Activated naive CD4-positive, alpha-beta T cell treated with anti-CD3 and anti-CD28 coated beads, Interleukin-2, amount 10 ng/mL, durations not matched to agents 7 days and 5 days (primary cell): ENCODE results near the gene TTC23L.

Source experiments
- CTCF ChIA-PET: fragments of 350-600 bp; sonication (Branson Sonifier 250); formaldehyde crosslinking; loops from one replicate; lab custom pipeline; 2021; ENCODE audit warnings: antibody characterized with exemption; lab: Charles Lee
- DNase-seq: peaks from one replicate; pipeline ENCODE4 v3.0.0-alpha.2; 2020
- H3K27ac Mint-ChIP-seq: one replicate; pipeline ENCODE4 v1.8.0; 2021; ENCODE audit warnings: mild to moderate bottlenecking, moderate library complexity, mixed read lengths
- H3K27me3 Mint-ChIP-seq: one replicate; pipeline ENCODE4 v1.8.0; 2021; ENCODE audit warnings: mild to moderate bottlenecking, mixed read lengths
- H3K36me3 Mint-ChIP-seq: one replicate; pipeline ENCODE4 v1.8.0; 2021; ENCODE audit warnings: mixed read lengths
- H3K4me1 Mint-ChIP-seq: one replicate; pipeline ENCODE4 v1.8.0; 2021; ENCODE audit warnings: mixed read lengths
- H3K4me3 Mint-ChIP-seq: one replicate; pipeline ENCODE4 v1.8.0; 2021; ENCODE audit warnings: mild to moderate bottlenecking, moderate library complexity, mixed read lengths
- H3K9me3 Mint-ChIP-seq: one replicate; pipeline ENCODE4 v1.8.0; 2021; ENCODE audit warnings: mixed read lengths

Gene TTC23L

DNA sequence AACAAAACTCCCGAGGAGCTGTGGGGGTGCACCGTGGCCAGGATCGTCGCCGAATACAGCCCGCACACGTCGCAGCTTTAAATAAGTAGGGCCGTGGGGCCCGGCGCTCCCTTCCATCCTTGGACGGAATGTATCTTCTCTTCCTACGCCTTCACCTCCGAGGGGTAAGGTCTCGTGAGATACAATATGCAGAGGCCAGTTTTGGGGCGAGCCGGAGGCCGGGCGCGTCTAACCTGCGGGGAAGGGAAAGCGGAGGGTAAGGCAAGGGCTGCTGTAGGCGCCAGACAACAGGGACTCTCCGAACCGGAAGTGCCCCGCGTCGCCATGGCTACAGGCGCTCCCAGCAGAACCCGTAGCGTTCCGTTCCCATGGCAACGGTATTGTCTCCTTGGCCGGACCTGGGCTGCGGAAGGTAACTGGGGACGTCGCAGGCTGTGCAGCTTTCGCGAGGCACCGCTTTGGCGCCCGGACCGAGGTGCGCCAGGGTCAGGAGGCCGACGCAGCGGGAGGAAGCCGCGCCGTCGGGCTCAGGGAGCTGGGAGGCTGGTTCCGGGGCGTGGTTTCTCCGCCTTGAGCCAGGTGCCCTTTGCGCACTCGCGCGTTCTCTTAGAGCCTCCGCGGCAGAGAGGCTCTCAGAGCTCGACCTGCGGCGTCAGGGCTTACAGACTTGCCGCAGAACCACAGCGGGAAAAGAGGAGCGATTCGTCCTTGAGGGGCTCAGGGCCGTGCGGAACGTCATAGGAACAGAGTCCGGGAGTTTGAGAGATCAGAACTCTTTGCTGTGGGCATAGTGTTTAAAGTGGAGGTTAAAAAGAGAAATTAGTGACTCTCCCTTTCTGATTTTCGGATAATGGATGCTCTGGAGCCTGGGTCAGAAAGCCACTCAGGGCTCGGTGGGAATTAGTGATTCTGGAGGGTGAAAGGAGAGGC is at the start of gene TTC23L:
TSS of gene TTC23L (plus strand) at position 380 of the 930 bp plus-strand sequence. CDS start 1,508 bp downstream, outside the sequence.
- CTCF ChIA-PET, result interaction anchor here (0.5 to 1.8 kb wide), 2 partner anchors 11 to 316 kb away, joined by 3 to 5 read pairs; no protein-coding TSS in a partner anchor
- Mint-ChIP-seq H3K4me3 (peak within 1 kb of the TSS; percentile 89), H3K4me1 (peaks cover 17% of the 10 kb centered on the region), H3K27ac (peak within 1 kb of the TSS; percentile 53), H3K9me3 (no peaks in the 10 kb centered on the region), H3K36me3 (no peaks in the 10 kb centered on the region), H3K27me3 (peaks cover 17% of the 10 kb centered on the region)
- peak; percentile 94 for DNase-seq

GRCh38 chr5:34789639-34790038 is 49.3 kb upstream of the TTC23L start:
- Mint-ChIP-seq H3K36me3 (no peaks in the 10 kb centered on the region), H3K9me3 (no peaks in the 10 kb centered on the region), H3K4me3 (no peak overlapping the region), H3K27ac (no peak overlapping the region), H3K4me1 (no peaks in the 10 kb centered on the region), H3K27me3 (peaks cover 4% of the 10 kb centered on the region)
- CTCF ChIA-PET, result no interaction called here
- no peak for DNase-seq

DNA sequence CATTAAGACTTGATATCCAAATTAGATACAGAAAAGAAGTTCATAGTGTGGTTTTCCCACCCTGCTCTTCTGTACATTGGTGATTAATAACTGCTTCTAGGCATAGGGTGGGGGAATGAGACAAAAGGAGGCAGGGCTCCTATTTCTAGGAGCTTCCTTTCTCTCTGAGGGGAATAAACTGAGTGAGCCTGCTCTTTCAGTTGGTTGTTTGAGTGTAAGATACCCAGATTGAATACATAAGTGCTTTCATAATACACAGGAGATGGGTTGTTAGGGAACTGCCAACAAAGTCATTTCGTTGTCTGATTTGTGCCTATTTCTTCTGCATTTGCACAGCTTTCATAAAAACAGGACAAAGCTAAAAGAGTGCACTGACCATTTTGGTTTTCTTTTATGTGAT is 48.9 kb upstream of the TTC23L start:
- Mint-ChIP-seq H3K9me3 (no peaks in the 10 kb centered on the region), H3K4me1 (no peaks in the 10 kb centered on the region), H3K36me3 (no peaks in the 10 kb centered on the region), H3K4me3 (no peak overlapping the region), H3K27me3 (peaks cover 4% of the 10 kb centered on the region), H3K27ac (no peak overlapping the region)
- no peak for DNase-seq
- CTCF ChIA-PET, result no interaction called here

DNA sequence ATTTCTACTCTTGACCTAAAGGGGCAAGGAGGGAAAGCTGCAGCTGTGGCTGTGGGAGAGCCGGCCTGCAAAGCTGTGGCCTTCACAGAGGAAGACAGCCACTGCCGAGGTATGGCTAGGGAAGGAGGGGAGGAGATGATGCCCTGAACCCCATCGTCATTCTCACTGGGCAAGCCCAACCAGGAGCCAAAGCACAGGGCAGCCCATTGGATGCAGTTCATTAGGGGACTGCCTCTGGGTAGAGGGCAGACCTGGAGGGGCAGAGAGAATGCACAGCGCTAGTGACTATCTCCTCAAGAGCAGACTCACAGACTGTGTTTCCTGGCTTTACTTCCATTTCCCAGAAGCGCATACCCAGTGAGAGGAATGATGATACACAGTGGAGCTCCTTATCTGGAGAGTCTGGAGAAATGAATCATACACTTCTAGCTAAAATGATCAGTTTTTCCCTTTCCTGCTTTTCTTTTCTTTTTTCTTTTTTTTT is 47.2 kb upstream of the TTC23L start:
- H3K27ac Mint-ChIP-seq, result no peak overlapping the region

GRCh38 chr5:34802834-34803563 is 36.0 kb upstream of the TTC23L start:
- no peaks in the 10 kb centered on the region for H3K36me3 Mint-ChIP-seq
- CTCF ChIA-PET, result interaction anchor here (0.6 to 0.8 kb wide), 2 partner anchors 235 to 327 kb away, joined by 4 read pairs; no protein-coding TSS in a partner anchor
- H3K27ac Mint-ChIP-seq, result no peak overlapping the region
- no peaks in the 10 kb centered on the region for H3K4me1 Mint-ChIP-seq
- H3K4me3 Mint-ChIP-seq, result no peak overlapping the region
- no peaks in the 10 kb centered on the region for H3K9me3 Mint-ChIP-seq
- no peak for DNase-seq
- peaks cover 4% of the 10 kb centered on the region for H3K27me3 Mint-ChIP-seq

More for the DNA sequence above, 47.2 kb upstream of the TTC23L start:
- Mint-ChIP-seq H3K9me3 (no peaks in the 10 kb centered on the region), H3K4me3 (no peak overlapping the region), H3K36me3 (no peaks in the 10 kb centered on the region), H3K4me1 (no peaks in the 10 kb centered on the region), H3K27me3 (no peaks in the 10 kb centered on the region)
- no peak for DNase-seq
- CTCF ChIA-PET, result no interaction called here

GRCh38 chr5:34803974-34804732 is 34.8 kb upstream of the TTC23L start:
- Mint-ChIP-seq H3K4me1 (no peaks in the 10 kb centered on the region), H3K9me3 (no peaks in the 10 kb centered on the region), H3K4me3 (no peak overlapping the region), H3K27me3 (peaks cover 4% of the 10 kb centered on the region), H3K27ac (no peak overlapping the region), H3K36me3 (no peaks in the 10 kb centered on the region)
- CTCF ChIA-PET, result no interaction called here
- no peak for DNase-seq

DNA sequence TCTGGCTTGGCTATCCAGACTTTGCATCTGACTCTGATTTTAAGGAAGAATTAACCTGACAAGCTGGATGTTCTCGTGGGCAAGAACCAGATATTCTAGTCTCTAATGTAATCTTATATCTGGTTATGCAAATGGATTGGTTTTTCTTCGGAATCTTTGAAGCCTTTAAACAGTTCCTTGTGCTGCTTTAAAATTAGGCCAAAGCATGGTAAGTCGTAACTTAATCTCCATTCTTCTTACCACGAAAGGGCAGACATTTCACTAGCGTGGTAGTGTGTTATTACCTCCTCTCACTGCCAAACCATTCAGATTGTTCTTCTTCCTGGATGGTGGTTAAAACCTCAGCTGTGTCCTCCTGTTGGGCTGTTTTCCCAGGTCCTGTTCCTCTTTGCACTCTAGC is 34.1 kb upstream of the TTC23L start:
- DNase-seq, result no peak
- CTCF ChIA-PET, result no interaction called here
- Mint-ChIP-seq H3K4me3 (no peak overlapping the region), H3K27ac (no peak overlapping the region), H3K36me3 (no peaks in the 10 kb centered on the region), H3K9me3 (no peaks in the 10 kb centered on the region), H3K27me3 (peaks cover 4% of the 10 kb centered on the region), H3K4me1 (no peaks in the 10 kb centered on the region)

- CTCF ChIA-PET, result no interaction called here
These were observed 32.4 kb upstream of the TTC23L start for GRCh38 chr5:34806532-34806931.

GRCh38 chr5:34811706-34812105 is 27.3 kb upstream of the TTC23L start:
- H3K36me3 Mint-ChIP-seq, result no peaks in the 10 kb centered on the region
- H3K27ac Mint-ChIP-seq, result no peak overlapping the region
- peaks cover 4% of the 10 kb centered on the region for H3K27me3 Mint-ChIP-seq
- no peak for DNase-seq
- CTCF ChIA-PET, result no interaction called here
- no peak overlapping the region for H3K4me3 Mint-ChIP-seq
- H3K4me1 Mint-ChIP-seq, result no peaks in the 10 kb centered on the region
- H3K9me3 Mint-ChIP-seq, result no peaks in the 10 kb centered on the region

More at GRCh38 chr5:34806532-34806931, 32.4 kb upstream of the TTC23L start:
- no peaks in the 10 kb centered on the region for H3K4me1 Mint-ChIP-seq
- no peaks in the 10 kb centered on the region for H3K36me3 Mint-ChIP-seq
- DNase-seq, result no peak
- H3K27ac Mint-ChIP-seq, result no peak overlapping the region
- peaks cover 4% of the 10 kb centered on the region for H3K27me3 Mint-ChIP-seq
- no peak overlapping the region for H3K4me3 Mint-ChIP-seq
- H3K9me3 Mint-ChIP-seq, result no peaks in the 10 kb centered on the region

- DNase-seq, result no peak
- Mint-ChIP-seq H3K9me3 (no peaks in the 10 kb centered on the region), H3K36me3 (no peaks in the 10 kb centered on the region), H3K4me1 (no peaks in the 10 kb centered on the region), H3K27ac (no peak overlapping the region), H3K4me3 (no peak overlapping the region), H3K27me3 (no peaks in the 10 kb centered on the region)
- CTCF ChIA-PET, result interaction anchor here (0.8 kb wide), 1 partner anchor 95 kb away, joined by 3 read pairs; no protein-coding TSS in a partner anchor
These were observed 25.5 kb upstream of the TTC23L start for GRCh38 chr5:34813509-34813908.

DNA sequence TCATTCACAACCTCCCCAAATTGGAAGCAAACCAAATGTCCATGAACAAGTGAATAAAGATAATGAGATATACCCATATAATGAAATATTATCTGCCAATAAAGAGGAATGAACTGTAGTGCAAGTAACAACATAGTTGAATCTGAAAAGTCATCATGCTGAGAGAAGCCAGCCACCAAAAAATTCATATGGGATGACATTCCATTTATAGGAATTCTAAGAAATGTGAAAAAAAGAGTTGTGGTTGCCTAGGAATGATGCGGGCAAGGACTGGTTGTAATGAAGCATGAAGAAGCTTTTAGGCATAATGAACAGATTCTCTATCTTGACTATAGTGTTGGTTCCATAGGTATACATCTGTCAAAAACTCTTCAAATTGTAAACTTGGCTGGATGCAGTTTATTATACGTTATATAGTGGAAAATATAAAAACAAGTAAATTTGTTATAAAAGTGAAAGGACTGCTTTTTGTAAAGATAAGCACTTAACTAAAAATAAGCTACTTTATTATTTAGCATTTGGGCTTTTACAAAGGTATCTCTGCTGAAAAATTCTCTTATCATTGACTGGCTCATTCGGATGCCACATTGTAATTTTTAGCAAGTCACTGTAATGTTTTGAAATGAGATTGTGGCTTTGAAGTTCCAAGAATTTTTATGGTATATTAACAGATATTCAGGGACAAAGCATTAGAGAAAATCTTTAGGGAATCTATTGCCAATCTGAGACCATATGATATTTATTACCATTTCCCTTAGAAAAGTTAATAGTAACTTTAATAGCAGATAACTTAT is 21.2 kb upstream of the TTC23L start:
- Mint-ChIP-seq H3K4me3 (no peak overlapping the region), H3K9me3 (no peaks in the 10 kb centered on the region), H3K36me3 (no peaks in the 10 kb centered on the region), H3K27me3 (no peaks in the 10 kb centered on the region), H3K27ac (no peak overlapping the region), H3K4me1 (no peaks in the 10 kb centered on the region)
- no peak for DNase-seq
- CTCF ChIA-PET, result interaction anchor here (0.7 kb wide), 1 partner anchor 57 kb away, joined by 3 read pairs; no protein-coding TSS in a partner anchor

DNA sequence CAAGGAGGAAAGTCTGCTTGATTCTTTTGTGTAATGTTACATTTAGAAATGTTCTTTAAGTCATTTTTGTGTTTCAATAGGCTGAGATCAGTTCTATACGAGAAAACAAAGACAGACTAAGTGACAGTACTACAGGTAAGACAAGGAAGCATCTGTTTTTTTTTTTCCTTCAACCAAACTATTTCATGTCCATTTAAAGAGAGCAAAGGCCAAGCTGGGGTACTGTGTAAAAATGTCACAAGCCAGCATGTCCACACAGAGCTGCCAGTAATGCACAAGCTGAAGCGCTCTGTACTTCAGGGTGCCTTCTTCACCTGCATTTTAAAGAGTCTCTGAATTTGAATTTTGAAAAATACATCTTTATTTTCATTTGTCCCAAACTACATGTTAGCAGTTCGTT is 20.2 kb upstream of the TTC23L start:
- Mint-ChIP-seq H3K36me3 (no peaks in the 10 kb centered on the region), H3K4me1 (no peaks in the 10 kb centered on the region), H3K4me3 (no peak overlapping the region), H3K27me3 (no peaks in the 10 kb centered on the region), H3K9me3 (no peaks in the 10 kb centered on the region), H3K27ac (no peak overlapping the region)
- CTCF ChIA-PET, result no interaction called here
- DNase-seq, result no peak

- Mint-ChIP-seq H3K4me3 (no peak overlapping the region), H3K4me1 (no peaks in the 10 kb centered on the region), H3K27me3 (no peaks in the 10 kb centered on the region), H3K27ac (no peak overlapping the region), H3K9me3 (no peaks in the 10 kb centered on the region), H3K36me3 (no peaks in the 10 kb centered on the region)
- no peak for DNase-seq
- CTCF ChIA-PET, result no interaction called here
These were observed 18.4 kb upstream of the TTC23L start for GRCh38 chr5:34820593-34820992.
